Activated CD4-positive, alpha-beta T cell treated with anti-CD3 and anti-CD28 coated beads, Interleukin-2, amount 50 U/mL, for 1 hour (primary cell): ENCODE data around the gene PGBD1.

ENCODE experiments used
- DNase-seq: peaks from one replicate; pipeline ENCODE4 v3.0.0-alpha.2; 2020

Gene PGBD1

GRCh38 chr6:28336284-28337120 is 55.1 kb downstream of the PGBD1 start:
- DNase-seq: no peak

GRCh38 chr6:28337121-28337520 is 55.7 kb downstream of the PGBD1 start:
- DNase-seq: no peak

GRCh38 chr6:28340310-28341095 is 59.1 kb downstream of the PGBD1 start:
- DNase-seq: no peak

- no peak for DNase-seq
Measured at GRCh38 chr6:28343898-28344677, 62.7 kb downstream of the PGBD1 start.

GRCh38 chr6:28345201-28345600 is 63.8 kb downstream of the PGBD1 start:
- no peak for DNase-seq

GRCh38 chr6:28347119-28347518 is 65.7 kb downstream of the PGBD1 start:
- no peak for DNase-seq

- DNase-seq: no peak
Measured at GRCh38 chr6:28349344-28349891, 68.0 kb downstream of the PGBD1 start.

- DNase-seq: peak; percentile 77
Measured at GRCh38 chr6:28349892-28350737, 68.7 kb downstream of the PGBD1 start, which contains the start of gene ZKSCAN3. TSS of gene ZKSCAN3 (plus strand) at chr6:28349947. CDS start at chr6:28359587, 9,640 bp downstream.

- no peak for DNase-seq
Measured at GRCh38 chr6:28351087-28351486, 69.7 kb downstream of the PGBD1 start.

GRCh38 chr6:28351493-28351925 is 70.1 kb downstream of the PGBD1 start:
- no peak for DNase-seq
